Parathyroid adenoma (tissue), 2 donors: Measurements from ENCODE around the gene ENC1.
A peak's percentile ranks its signal among the peaks of the same experiment; 100 is the strongest.

ENCODE experiments used
- H2AFZ ChIP-seq: fragments of 300-600 bp; sonication (generic); one replicate; pipeline ENCODE4 v1.7.0; 2017; ENCODE audit warnings: antibody characterized with exemption, mild to moderate bottlenecking
- H3K27ac ChIP-seq: fragments of 300-600 bp; sonication (generic); one replicate; pipeline ENCODE4 v1.7.0; 2017
- H3K27me3 ChIP-seq: fragments of 300-600 bp; sonication (generic); one replicate; pipeline ENCODE4 v1.7.0; 2017; ENCODE audit warnings: low read length; ENCODE audit not compliant: control insufficient read depth, insufficient read depth
- H3K36me3 ChIP-seq: fragments of 300-600 bp; sonication (generic); one replicate; pipeline ENCODE4 v1.7.0; 2017; ENCODE audit warnings: low read length; ENCODE audit not compliant: control insufficient read depth, insufficient read depth
- H3K4me1 ChIP-seq: fragments of 300-600 bp; sonication (generic); one replicate; pipeline ENCODE4 v1.7.0; 2017; ENCODE audit warnings: control low read depth
- H3K4me2 ChIP-seq: fragments of 300-600 bp; sonication (generic); one replicate; pipeline ENCODE4 v1.7.0; 2017; ENCODE audit warnings: low read length
- H3K4me3 ChIP-seq: fragments of 300-600 bp; sonication (generic); one replicate; pipeline ENCODE4 v1.7.0; 2017; ENCODE audit warnings: low read depth, low read length
- H3K79me2 ChIP-seq: fragments of 300-600 bp; sonication (generic); one replicate; pipeline ENCODE4 v1.7.0; 2017; ENCODE audit warnings: control low read depth
- H3K9ac ChIP-seq: fragments of 300-600 bp; sonication (generic); one replicate; pipeline ENCODE4 v1.7.0; 2017; ENCODE audit warnings: mild to moderate bottlenecking
- H3K9me3 ChIP-seq: fragments of 300-600 bp; sonication (generic); one replicate; pipeline ENCODE4 v1.7.0; 2017; ENCODE audit warnings: low read length; ENCODE audit not compliant: control insufficient read depth
- CTCF ChIP-seq: fragments of 300-600 bp; sonication (generic); IDR thresholded peaks from one replicate; pipeline ENCODE4 v1.7.0; 2017; ENCODE audit warnings: antibody characterized with exemption, mild to moderate bottlenecking
- donor health status: primary hyperparathyroidism.

Gene ENC1

DNA sequence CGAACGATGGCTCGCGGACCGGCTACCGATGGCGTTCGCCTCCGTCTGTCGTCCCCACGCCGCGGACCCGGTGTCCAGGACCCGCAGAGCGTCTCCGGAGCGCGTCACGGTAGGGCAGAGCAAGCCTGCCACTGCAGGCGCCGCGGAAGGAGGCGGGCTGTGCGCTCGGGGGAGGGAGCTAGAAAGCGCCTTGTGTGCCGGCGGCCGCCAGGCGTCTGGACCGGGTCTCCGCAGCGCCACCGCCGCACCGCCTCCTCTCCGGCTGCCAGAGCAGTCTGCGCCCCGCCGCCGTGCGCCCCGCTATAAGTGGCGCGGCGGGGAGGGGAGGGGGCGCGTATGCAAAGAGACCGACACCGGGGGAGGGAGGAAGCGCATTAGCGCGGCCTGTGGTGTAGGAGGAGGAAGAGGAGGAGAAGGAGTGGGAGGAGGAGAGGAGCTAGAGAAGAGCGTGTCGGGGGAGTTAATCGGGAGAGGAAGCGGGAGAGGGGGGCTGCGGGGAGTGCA is at the start of gene ENC1:
ENC1 (minus strand) TSS at position 279 of the 504 bp plus-strand sequence. CDS start 4,243 bp downstream, outside the sequence.
- H3K27ac ChIP-seq, result peak within 1 kb of the TSS; percentile 94
- H3K9ac ChIP-seq, result peak within 1 kb of the TSS; percentile 56
- peaks cover 10% of the 10 kb centered on the region for H3K36me3 ChIP-seq
- peaks cover 23% of the 10 kb centered on the region for H3K4me1 ChIP-seq
- peak within 1 kb of the TSS; percentile 94 for H3K4me2 ChIP-seq
- peak within 1 kb of the TSS; percentile 80 for H2AFZ ChIP-seq
- no peaks in the 10 kb centered on the region for H3K27me3 ChIP-seq
- peak; percentile 57 for TF ChIP-seq CTCF
- H3K79me2 ChIP-seq, result peaks cover 26% of the 10 kb centered on the region
- peak within 1 kb of the TSS; percentile 97 for H3K4me3 ChIP-seq
- H3K9me3 ChIP-seq, result no peaks in the 10 kb centered on the region

GRCh38 chr5:74686962-74687751 is 46.6 kb upstream of the ENC1 start:
- H3K27ac ChIP-seq, result no peak overlapping the region
- no peak overlapping the region for H3K4me3 ChIP-seq
- no peak overlapping the region for H2AFZ ChIP-seq
- no peak overlapping the region for H3K9ac ChIP-seq
- no peaks in the 10 kb centered on the region for H3K9me3 ChIP-seq
- H3K27me3 ChIP-seq, result no peaks in the 10 kb centered on the region
- no peaks in the 10 kb centered on the region for H3K36me3 ChIP-seq
- no peak overlapping the region for H3K4me2 ChIP-seq
- no peak for TF ChIP-seq CTCF
- peaks cover 3% of the 10 kb centered on the region for H3K4me1 ChIP-seq
- no peaks in the 10 kb centered on the region for H3K79me2 ChIP-seq

- TF ChIP-seq CTCF, result no peak
- H3K36me3 ChIP-seq, result no peaks in the 10 kb centered on the region
- H3K27ac ChIP-seq, result peak overlapping the region; percentile 73
- peak overlapping the region; percentile 93 for H2AFZ ChIP-seq
- H3K27me3 ChIP-seq, result no peaks in the 10 kb centered on the region
- peaks cover 3% of the 10 kb centered on the region for H3K4me1 ChIP-seq
- no peaks in the 10 kb centered on the region for H3K9me3 ChIP-seq
- no peaks in the 10 kb centered on the region for H3K79me2 ChIP-seq
- H3K4me2 ChIP-seq, result peak overlapping the region; percentile 75
- no peak overlapping the region for H3K9ac ChIP-seq
- peak overlapping the region; percentile 74 for H3K4me3 ChIP-seq
These were observed 45.6 kb upstream of the ENC1 start for GRCh38 chr5:74685979-74686631.

GRCh38 chr5:74684900-74685851 is 44.6 kb upstream of the ENC1 start, which contains the start of gene HEXB:
TSS of gene HEXB (plus strand) at chr5:74685233. CDS start at chr5:74685261, 28 bp downstream.
- Histone ChIP-seq H2AFZ (peak within 1 kb of the TSS; percentile 93), H3K36me3 (no peaks in the 10 kb centered on the region), H3K4me3 (peak within 1 kb of the TSS; percentile 74), H3K27ac (peak within 1 kb of the TSS; percentile 73), H3K27me3 (no peaks in the 10 kb centered on the region), H3K9ac (peak within 1 kb of the TSS; percentile 65), H3K4me1 (peaks cover 3% of the 10 kb centered on the region), H3K79me2 (no peaks in the 10 kb centered on the region), H3K9me3 (no peaks in the 10 kb centered on the region), H3K4me2 (peak within 1 kb of the TSS; percentile 75)
- TF ChIP-seq CTCF, result peak; percentile 11
